Astrocyte (in vitro differentiated cells and primary cell): ENCODE measurements around the gene UBE4A. TPM values are rescaled to one million over a fixed set of nuclear protein-coding genes. Genes with fewer than 3 reads are reported as not detected.

Experiments used
- DNase-seq: peaks from one replicate; pipeline ENCODE4 v3.0.0-alpha.2; 2010; ENCODE audit warnings: low read depth
- FAIRE-seq: peaks from 2 replicates; lab custom pipeline; 2011; peaks lifted over from hg19 to GRCh38; lab: Jason Lieb, UNC
- H2AFZ ChIP-seq: 2 replicates; pipeline ENCODE4 v1.6.0; 2012; ENCODE audit warnings: low read depth, low read length, inconsistent platforms
- H3K27ac ChIP-seq: 2 replicates; pipeline ENCODE4 v1.5.1; 2011; ENCODE audit warnings: low read depth, low read length, inconsistent platforms
- H3K27me3 ChIP-seq: 2 replicates; pipeline ENCODE4 v1.6.0; 2011; ENCODE audit warnings: low read length, inconsistent platforms; ENCODE audit not compliant: insufficient read depth
- H3K36me3 ChIP-seq: 2 replicates; pipeline ENCODE4 v1.5.1; 2011; ENCODE audit warnings: low read length, inconsistent platforms; ENCODE audit not compliant: insufficient read depth
- H3K4me1 ChIP-seq: 2 replicates; pipeline ENCODE4 v1.5.1; 2011; ENCODE audit warnings: low read length, inconsistent platforms; ENCODE audit not compliant: insufficient read depth
- H3K4me2 ChIP-seq: 2 replicates; pipeline ENCODE4 v1.6.0; 2012; ENCODE audit warnings: low read length, inconsistent platforms
- H3K4me3 ChIP-seq: 2 replicates; pipeline ENCODE4 v1.5.1; 2011; ENCODE audit warnings: low read depth, mild to moderate bottlenecking, low read length, inconsistent platforms; ENCODE audit not compliant: insufficient read depth
- H3K79me2 ChIP-seq: 2 replicates; pipeline ENCODE4 v1.6.0; 2012; ENCODE audit warnings: mild to moderate bottlenecking, low read length, inconsistent platforms; ENCODE audit not compliant: insufficient read depth
- H3K9ac ChIP-seq: 2 replicates; pipeline ENCODE4 v1.6.0; 2012; ENCODE audit warnings: mild to moderate bottlenecking, low read length, inconsistent platforms
- H3K9me3 ChIP-seq: 2 replicates; pipeline ENCODE4 v1.5.1; 2012; ENCODE audit warnings: low read depth, mild to moderate bottlenecking, low read length, inconsistent platforms; ENCODE audit not compliant: insufficient read depth
- H4K20me1 ChIP-seq: 2 replicates; pipeline ENCODE4 v1.6.0; 2012; ENCODE audit warnings: low read length, inconsistent platforms; ENCODE audit not compliant: insufficient read depth
- H3K27ac Mint-ChIP-seq: one replicate; pipeline ENCODE4 v1.8.0; 2021; ENCODE audit warnings: mild to moderate bottlenecking, mixed read lengths; ENCODE audit not compliant: unreplicated experiment
- H3K27me3 Mint-ChIP-seq: one replicate; pipeline ENCODE4 v1.8.0; 2021; ENCODE audit warnings: low read depth, mixed read lengths; ENCODE audit not compliant: unreplicated experiment
- H3K36me3 Mint-ChIP-seq: one replicate; pipeline ENCODE4 v1.8.0; 2021; ENCODE audit warnings: low read depth, mixed read lengths; ENCODE audit not compliant: unreplicated experiment
- H3K4me1 Mint-ChIP-seq: one replicate; pipeline ENCODE4 v1.8.0; 2021; ENCODE audit warnings: low read depth, mixed read lengths; ENCODE audit not compliant: unreplicated experiment
- H3K4me3 Mint-ChIP-seq: one replicate; pipeline ENCODE4 v1.8.0; 2021; ENCODE audit warnings: mild to moderate bottlenecking, moderate library complexity, mixed read lengths; ENCODE audit not compliant: unreplicated experiment
- H3K9me3 Mint-ChIP-seq: one replicate; pipeline ENCODE4 v1.8.0; 2021; ENCODE audit warnings: mild to moderate bottlenecking, mixed read lengths; ENCODE audit not compliant: unreplicated experiment
- CTCF ChIP-seq: IDR thresholded peaks from 2 replicates; pipeline ENCODE4 v1.5.1; 2011; ENCODE audit warnings: low read depth, mild to moderate bottlenecking, inconsistent platforms, low read length, moderate library complexity; ENCODE audit not compliant: insufficient read depth
- EZH2 ChIP-seq: IDR thresholded peaks from 2 replicates; pipeline ENCODE4 v1.6.1; 2012; ENCODE audit warnings: mild to moderate bottlenecking, low read length, inconsistent platforms; ENCODE audit not compliant: insufficient read depth
- total RNA-seq: library from RNA; stranded (reverse); gene quantifications from 2 replicates; pipeline ENCODE4 v1.2.1, GENCODE V29; 2021

UBE4A gene
- total RNA-seq, 1 donor from 2014 or later: 38.8 TPM

GRCh38 chr11:118318124-118318523 lies 41.3 kb upstream of the UBE4A start:
- Mint-ChIP-seq H3K9me3 (peaks cover 8% of the 10 kb centered on the region), H3K4me3 (no peak overlapping the region), H3K4me1 (peaks cover 8% of the 10 kb centered on the region), H3K27me3 (peaks cover 35% of the 10 kb centered on the region), H3K36me3 (no peaks in the 10 kb centered on the region), H3K27ac (peak overlapping the region; percentile 21)
- FAIRE-seq (no peak), DNase-seq (no peak)
- no peak overlapping the region for H3K9ac ChIP-seq
- H3K4me2 ChIP-seq: no peak overlapping the region
- TF ChIP-seq EZH2 (no peak), CTCF (no peak)
- no peak overlapping the region for H3K4me3 ChIP-seq
- no peaks in the 10 kb centered on the region for H3K9me3 ChIP-seq
- peaks cover 9% of the 10 kb centered on the region for H3K27me3 ChIP-seq
- H4K20me1 ChIP-seq: no peaks in the 10 kb centered on the region
- no peaks in the 10 kb centered on the region for H3K36me3 ChIP-seq
- H3K79me2 ChIP-seq: no peaks in the 10 kb centered on the region
- peaks cover 8% of the 10 kb centered on the region for H3K4me1 ChIP-seq
- H3K27ac ChIP-seq: no peak overlapping the region
- H2AFZ ChIP-seq: no peak overlapping the region

- Histone ChIP-seq H3K27me3 (peaks cover 7% of the 10 kb centered on the region), H3K4me1 (peaks cover 8% of the 10 kb centered on the region), H3K79me2 (no peaks in the 10 kb centered on the region), H2AFZ (no peak overlapping the region), H3K4me2 (no peak overlapping the region), H3K9me3 (no peaks in the 10 kb centered on the region), H4K20me1 (no peaks in the 10 kb centered on the region), H3K9ac (no peak overlapping the region), H3K4me3 (no peak overlapping the region), H3K27ac (no peak overlapping the region), H3K36me3 (no peaks in the 10 kb centered on the region)
- Mint-ChIP-seq H3K27me3 (peaks cover 34% of the 10 kb centered on the region), H3K9me3 (peaks cover 8% of the 10 kb centered on the region), H3K36me3 (no peaks in the 10 kb centered on the region), H3K27ac (no peak overlapping the region), H3K4me3 (no peak overlapping the region), H3K4me1 (peaks cover 8% of the 10 kb centered on the region)
- DNase-seq (no peak), FAIRE-seq (no peak)
- TF ChIP-seq EZH2 (no peak), CTCF (no peak)
Measured at GRCh38 chr11:118318581-118319336, 40.6 kb upstream of the UBE4A start.

- Mint-ChIP-seq H3K4me1 (peaks cover 8% of the 10 kb centered on the region), H3K9me3 (peaks cover 6% of the 10 kb centered on the region), H3K27ac (no peak overlapping the region)
Measured at GRCh38 chr11:118319337-118319707, 40.1 kb upstream of the UBE4A start.

More at GRCh38 chr11:118319337-118319707, 40.1 kb upstream of the UBE4A start:
- Mint-ChIP-seq H3K27me3 (peaks cover 32% of the 10 kb centered on the region), H3K4me3 (no peak overlapping the region), H3K36me3 (no peaks in the 10 kb centered on the region)
- H3K27ac ChIP-seq: no peak overlapping the region
- H3K36me3 ChIP-seq: no peaks in the 10 kb centered on the region
- no peaks in the 10 kb centered on the region for H3K79me2 ChIP-seq
- DNase-seq (no peak), FAIRE-seq (no peak)
- no peak overlapping the region for H3K4me3 ChIP-seq
- peaks cover 8% of the 10 kb centered on the region for H3K4me1 ChIP-seq
- H4K20me1 ChIP-seq: no peaks in the 10 kb centered on the region
- no peak overlapping the region for H3K9ac ChIP-seq
- peaks cover 3% of the 10 kb centered on the region for H3K27me3 ChIP-seq
- H3K9me3 ChIP-seq: no peaks in the 10 kb centered on the region
- H3K4me2 ChIP-seq: no peak overlapping the region
- TF ChIP-seq CTCF: no peak
- no peak for TF ChIP-seq EZH2
- no peak overlapping the region for H2AFZ ChIP-seq
